HG03064 (cell line): ENCODE results near the gene POU4F2.

Source experiments
- ATAC-seq: cut with Tn5 transposase; IDR thresholded peaks from one replicate; pipeline ENCODE4 v1.9.1; 2021; ENCODE audit warnings: low read depth; ENCODE audit not compliant: unreplicated experiment

POU4F2 gene, protein sequence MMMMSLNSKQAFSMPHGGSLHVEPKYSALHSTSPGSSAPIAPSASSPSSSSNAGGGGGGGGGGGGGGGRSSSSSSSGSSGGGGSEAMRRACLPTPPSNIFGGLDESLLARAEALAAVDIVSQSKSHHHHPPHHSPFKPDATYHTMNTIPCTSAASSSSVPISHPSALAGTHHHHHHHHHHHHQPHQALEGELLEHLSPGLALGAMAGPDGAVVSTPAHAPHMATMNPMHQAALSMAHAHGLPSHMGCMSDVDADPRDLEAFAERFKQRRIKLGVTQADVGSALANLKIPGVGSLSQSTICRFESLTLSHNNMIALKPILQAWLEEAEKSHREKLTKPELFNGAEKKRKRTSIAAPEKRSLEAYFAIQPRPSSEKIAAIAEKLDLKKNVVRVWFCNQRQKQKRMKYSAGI

DNA sequence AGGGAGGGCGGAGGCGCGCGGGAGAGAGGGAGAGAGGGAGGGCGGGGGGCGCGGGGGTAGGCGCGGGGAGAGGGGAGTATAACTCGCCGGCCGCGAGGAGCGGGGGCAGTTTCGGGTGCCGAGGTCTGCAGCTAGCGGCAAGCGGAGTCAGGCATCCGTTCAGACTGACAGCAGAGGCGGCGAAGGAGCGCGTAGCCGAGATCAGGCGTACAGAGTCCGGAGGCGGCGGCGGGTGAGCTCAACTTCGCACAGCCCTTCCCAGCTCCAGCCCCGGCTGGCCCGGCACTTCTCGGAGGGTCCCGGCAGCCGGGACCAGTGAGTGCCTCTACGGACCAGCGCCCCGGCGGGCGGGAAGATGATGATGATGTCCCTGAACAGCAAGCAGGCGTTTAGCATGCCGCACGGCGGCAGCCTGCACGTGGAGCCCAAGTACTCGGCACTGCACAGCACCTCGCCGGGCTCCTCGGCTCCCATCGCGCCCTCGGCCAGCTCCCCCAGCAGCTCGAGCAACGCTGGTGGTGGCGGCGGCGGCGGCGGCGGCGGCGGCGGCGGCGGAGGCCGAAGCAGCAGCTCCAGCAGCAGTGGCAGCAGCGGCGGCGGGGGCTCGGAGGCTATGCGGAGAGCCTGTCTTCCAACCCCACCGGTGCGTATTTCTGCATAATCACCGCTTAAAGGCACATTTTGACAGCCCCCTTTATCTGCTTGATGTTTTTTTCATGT, at the start of gene POU4F2:
POU4F2 (plus strand) TSS at position 108 of the 720 bp plus-strand sequence; CDS start at position 356, 248 bp downstream.
- ATAC-seq = no peak

DNA sequence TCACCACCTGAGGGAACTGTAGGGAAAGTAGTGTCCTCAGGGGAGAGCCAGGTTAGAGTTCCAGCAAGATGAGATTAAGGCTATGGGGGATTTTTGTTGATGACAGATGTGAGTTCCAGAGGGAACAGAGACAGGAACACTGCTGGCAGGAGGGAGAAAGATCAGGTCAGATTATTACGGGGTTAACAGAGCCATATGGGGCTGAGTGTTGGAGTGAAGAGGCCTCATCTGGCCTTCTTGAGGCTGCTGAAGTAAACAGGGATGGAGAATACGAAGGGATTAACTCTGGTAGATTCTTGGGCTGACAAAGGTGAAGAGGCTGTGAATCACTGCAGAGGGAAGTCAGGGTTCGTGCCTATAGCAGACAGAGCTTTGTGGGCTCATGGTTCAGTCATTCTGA, 47.9 kb upstream of the POU4F2 start:
- no peak for ATAC-seq

DNA sequence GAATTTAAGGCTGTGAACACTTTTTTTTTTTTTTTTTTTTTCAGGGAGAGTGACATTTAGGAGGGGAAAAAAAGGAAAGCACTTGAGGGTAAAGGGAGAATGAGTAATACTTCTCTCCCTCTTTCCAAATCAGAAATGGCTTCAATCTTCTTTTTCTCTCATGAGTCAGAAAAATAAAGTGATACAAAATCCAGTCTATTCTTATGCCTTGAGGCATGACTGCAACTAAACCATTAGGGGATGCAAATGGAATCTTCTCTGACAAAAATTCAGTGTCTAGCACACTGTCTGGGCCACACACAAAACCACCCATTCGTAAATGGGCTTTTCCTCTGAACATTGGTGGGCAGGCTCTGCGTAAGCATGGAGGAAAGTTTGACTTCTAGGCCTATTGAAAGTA, 46.7 kb upstream of the POU4F2 start:
- ATAC-seq = no peak

DNA sequence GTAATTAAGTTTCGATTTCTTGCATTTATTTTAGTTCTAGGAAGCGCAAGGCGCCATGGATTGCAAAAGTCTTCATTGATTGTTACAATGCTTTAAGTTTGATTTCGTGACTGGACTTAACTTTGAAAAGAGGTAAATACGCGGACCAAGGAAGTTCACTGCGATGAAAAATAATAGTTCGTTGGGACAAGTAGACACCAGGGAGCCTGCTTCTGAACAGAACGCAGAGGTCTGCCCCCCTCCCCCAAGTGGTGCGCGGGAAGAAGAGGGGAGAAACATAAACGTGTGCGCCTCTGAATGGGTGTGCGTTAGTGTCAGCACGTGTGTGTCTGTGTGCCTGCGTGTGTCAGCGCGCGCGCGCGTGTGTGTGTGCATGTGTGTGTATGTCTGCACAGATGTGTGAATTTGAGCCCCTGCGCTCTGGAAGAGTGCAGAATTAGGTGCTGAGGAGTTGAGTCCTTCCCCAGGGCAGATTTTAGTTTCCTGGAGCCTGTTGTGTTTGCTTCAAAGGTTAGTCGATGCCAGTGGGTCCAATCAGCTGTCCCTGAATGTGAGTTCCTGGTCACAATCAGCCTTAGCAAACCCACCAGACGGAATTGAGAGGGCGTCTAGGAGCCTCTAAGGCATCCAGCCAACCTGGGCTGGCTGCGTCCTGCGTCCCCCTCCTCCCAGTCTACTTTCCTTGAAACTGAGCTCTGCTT, 5.8 kb upstream of the POU4F2 start:
- no peak for ATAC-seq

DNA sequence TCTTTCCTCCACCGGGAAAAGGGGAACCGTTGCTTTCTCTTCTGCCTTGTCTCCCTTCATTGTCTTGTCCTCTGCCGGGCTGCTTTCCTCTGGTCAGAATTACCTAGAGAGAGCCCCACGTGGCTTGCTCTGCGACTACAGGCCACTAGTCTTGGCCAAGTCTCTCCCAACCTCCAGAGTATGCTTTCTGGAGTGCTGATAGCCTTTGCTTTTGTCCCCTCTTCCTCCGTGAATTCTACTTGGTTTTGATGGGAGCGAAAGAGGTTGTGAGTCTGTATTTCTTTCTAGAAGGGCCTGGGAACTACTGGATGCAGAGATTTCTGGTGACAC, 5.3 kb upstream of the POU4F2 start:
- ATAC-seq = no peak

DNA sequence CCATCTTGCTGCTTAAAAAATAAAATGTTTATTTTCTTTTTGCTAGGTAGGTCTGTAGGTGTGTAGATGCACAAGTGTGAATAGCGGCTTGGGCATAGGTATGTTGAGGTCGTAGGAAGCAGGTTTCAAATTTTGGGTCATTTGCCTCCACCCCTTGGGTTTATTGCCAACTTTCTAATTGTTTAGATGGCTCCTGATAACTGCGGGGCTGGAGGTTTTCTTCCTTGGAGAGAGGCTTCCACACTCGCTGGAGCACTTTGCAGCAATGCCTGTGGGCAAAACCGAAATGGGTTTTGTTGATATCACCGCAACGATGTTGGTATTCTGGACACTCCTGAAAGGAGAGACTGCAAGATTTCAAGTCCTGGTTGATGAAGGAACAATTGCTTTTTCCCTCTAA, 3.9 kb upstream of the POU4F2 start:
- ATAC-seq = no peak

DNA sequence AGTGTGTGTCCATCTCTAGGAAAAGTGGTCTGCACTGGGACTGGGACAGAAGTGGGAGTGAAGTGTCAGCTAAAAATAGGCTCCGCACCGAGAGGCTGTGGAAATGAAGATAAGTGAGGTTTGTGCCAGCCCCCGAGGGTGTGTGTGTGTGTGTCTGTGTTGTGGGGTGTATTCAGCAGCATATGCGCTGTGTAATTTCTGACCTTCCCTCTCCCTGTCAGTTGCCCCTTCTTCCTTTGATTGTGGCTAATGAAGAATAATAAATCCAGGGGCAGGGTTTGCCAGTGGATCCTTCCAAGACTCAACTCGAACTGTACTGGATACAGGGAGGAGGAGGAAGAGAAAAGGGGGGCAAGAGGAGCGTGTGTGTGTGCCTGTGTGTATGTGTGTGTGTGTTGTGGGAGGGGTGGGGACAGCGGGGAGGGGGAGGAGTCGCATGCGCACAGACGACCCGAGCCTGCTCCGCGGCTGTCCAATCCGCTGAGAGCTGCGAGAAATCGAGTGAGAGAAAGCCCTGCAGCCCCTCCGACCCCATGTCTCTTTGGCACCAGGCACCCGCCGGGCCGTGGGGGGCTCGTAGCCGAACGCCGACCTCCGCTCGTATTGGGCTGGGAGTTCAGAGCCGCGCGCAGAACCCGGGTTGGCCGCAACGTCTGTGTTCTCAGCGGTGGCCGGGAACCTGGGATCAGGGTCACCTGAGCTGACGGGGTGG, 916 bp upstream of the POU4F2 start:
- no peak for ATAC-seq

DNA sequence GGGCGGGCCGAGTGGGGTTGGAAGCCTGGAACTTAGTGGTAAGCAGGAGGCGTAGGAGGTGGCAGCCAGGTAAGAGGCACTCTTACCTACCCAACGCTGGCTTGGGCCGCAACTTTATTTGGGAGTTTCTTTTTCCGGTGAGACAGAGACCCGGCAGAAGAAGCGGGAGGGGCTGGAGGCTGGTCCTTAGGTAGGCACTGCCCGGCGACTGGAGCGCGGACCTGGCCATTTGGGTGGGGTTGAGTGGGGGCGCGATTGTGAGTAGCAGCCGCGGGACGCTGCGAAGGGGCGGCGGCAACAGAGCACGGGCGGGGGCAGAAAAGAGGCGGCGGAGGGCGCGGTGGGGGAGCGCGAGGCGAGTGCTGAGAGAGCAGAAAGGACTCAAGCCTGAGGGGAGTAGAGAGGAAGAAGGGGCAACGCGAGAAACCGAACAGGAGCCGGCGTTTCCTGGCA, 334 bp upstream of the POU4F2 start:
- ATAC-seq = no peak

DNA sequence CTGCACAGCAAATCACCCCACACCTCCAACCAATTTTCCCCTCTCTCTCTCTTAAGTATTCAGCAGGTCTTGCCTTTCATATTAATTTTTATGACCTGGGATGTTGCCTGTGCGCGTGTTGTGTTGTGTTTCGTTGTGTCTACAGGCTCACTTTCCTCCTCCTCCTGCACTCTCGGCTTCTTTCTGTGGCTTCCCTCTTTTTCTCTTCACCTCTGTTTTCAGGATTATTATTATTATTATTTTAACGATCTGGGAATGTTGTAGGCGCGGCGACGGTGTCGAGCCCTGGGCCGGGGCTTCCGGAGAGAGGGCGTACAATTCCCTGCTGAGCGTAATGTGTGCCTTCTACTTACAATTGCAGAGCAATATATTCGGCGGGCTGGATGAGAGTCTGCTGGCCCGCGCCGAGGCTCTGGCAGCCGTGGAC, 826 bp downstream of the POU4F2 start:
- ATAC-seq = no peak

DNA sequence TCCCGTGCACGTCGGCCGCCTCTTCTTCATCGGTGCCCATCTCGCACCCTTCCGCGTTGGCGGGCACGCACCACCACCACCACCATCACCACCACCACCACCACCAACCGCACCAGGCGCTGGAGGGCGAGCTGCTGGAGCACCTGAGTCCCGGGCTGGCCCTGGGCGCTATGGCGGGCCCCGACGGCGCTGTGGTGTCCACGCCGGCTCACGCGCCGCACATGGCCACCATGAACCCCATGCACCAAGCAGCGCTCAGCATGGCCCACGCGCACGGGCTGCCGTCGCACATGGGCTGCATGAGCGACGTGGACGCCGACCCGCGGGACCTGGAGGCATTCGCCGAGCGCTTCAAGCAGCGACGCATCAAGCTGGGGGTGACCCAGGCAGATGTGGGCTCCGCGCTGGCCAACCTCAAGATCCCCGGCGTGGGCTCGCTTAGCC, 1.4 kb downstream of the POU4F2 start:
- no peak for ATAC-seq

DNA sequence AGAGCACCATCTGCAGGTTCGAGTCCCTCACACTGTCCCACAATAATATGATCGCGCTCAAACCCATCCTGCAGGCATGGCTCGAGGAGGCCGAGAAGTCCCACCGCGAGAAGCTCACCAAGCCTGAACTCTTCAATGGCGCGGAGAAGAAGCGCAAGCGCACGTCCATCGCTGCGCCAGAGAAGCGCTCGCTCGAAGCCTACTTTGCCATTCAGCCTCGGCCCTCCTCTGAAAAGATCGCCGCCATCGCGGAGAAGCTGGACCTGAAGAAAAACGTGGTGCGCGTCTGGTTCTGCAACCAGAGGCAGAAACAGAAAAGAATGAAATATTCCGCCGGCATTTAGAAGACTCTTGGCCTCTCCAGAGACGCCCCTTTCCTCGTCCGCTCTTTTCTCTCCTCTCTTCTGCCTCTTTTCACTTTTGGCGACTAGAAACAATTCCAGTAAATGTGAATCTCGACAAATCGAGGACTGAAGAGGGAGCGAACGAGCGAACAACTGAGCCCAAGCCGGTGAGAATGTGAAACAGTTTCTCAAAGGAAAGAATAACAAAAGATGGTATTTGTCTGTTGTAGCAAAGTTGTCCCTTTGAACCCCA, 1.9 kb downstream of the POU4F2 start:
- no peak for ATAC-seq

DNA sequence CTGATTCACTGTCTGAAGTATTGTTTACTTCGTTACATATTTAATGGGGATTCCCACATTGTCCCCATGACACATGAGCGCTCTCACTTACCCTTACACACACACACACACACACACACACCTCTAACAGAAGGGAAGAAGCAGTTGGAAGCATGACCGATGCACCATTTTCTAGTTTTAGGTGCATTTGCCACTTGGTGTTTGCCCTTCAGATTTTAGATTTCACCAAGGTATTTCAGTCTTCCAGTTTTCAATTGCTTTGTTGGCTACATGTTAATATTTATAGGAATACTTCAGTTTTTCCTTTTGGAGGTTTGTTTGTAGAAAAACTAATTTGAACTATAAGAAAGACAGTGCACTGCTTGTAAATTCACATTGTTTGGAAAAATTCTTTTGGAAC, 3.1 kb downstream of the POU4F2 start:
- ATAC-seq = no peak

DNA sequence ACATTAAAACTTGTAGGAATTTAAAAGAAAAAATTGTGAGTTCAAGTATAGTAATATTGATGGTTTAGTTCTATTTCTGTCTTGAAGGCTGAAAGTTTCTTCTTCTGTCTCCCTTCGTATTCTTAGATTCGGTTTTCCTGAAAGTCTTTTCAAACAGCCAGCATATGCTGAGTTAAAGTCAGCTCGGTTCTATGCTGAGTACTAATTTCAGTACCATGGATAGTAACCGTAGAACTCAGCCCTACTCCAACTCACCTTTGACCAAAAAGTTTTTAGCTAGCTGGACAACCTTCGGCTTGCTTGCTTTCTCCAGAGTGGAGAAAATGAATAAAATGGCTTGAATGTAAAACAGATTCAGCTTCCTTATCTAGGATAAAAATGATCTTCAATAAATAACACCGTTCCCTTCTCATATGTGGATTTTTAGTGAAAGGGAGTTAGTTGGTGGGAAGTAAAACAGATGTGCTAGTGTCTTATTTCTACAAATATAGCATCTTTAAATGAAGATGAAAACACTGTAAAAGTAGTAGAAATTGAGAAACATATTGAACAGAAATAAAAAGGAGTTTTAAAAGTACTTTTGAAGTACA, 5.2 kb downstream of the POU4F2 start:
- no peak for ATAC-seq

DNA sequence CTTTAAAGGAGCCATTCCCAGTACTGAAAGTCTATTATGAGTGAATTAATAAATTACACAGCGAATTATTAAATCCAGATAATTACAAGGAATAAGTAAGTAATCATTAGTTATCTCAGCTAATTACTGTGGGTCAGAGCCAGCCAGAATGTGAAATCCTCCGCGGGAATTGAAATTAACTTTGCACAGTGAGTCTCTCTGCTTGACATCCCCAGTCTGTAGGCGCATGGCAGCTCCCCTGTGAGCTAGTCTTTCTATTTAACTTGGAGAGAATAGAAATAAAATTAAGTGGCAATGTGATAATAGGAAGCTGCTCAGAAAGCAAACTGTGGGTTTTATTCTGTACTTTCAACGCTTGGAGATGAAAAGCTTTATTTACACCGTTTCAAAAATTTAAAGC, 7.2 kb downstream of the POU4F2 start:
- no peak for ATAC-seq

DNA sequence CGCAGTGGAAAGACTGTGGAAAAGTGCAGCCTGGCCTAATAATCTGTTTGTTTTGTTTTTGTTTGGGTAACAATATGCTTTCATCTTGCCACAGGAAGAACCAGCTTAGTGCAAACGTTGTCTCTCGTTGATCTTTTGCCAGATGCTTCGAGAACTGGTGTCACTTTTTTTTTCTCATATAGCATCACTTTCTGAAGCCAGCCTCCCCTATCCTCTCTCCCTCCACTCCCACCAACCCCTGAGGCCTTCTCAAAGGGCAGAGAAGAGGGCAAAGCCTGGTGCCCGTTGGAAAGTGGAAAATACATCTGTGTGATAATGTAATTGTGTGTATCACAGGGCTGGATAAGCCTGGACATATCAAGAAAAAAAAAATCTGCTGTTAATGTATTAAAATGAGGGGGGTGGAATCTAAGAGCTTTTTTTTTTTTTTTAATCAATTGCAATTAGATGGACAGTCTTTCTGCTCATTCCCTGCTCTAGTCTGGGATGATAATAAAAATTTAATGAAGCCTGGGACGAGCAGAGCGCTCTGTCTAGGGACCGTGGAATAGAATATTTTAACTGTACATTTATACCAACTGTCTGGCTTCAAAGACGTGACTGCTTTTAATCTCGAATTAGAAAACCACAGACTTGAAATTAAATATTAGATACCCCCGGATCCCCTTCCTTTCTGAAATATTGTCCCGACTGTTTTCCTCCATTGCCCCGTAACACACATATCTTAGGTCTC, 8.1 kb downstream of the POU4F2 start:
- no peak for ATAC-seq

DNA sequence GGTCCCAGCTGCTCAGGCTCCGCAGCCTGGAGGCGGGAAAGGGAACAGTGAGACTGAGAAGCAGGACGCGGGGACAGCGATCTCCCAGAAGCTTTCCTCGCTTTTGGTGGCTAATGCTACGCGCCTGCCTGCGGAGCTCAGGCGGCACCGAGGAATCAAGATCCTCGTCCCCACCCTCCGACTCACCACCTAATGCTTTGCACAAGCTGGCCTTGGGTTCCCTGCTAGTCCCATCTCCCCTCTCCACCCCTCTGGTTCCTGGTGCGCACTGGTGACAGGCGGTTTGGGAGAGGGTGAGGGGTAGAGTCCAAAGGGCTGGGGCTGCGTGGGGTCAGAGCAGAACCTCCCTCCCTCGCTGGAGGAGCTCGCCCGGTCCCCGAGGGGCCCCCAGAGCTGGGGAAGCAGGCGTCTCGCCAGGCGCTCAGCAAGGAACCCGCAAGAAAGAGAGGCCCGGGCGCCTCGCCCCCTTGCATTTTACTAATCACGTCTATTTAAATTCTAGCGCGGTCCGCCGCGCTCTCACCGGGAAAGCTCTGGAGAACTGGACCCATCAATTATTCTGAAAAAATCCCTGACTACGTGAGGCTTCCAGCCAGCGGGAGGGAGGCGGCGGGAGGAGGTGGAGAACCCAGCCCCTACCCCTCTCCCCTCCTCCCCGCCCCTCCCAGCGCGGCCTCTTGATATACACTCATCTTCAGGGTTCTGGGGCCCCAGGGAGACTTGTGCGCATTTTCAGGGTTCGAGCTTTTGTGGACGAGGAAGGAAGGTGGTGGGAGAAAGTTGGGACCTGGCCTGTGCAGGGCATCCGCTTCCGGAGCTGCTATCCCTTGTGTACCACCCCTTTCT, 9.1 kb downstream of the POU4F2 start:
- ATAC-seq = no peak

DNA sequence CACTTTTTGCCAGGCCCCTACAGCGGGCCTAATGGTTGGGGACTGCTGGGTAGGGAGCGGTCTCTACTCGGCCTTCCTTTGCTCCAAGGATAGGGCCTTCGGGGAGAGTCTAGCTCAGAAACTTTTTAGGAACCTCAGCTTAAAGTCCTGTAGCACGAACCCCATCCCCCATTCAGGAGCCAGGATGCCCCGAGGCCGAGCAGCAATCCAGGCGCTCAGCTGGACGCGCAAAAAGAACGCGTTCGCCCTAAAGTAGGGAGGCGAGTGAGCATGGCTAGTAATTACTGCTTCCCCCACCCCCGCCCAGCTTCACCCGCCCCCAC, 9.7 kb downstream of the POU4F2 start:
- ATAC-seq = no peak

DNA sequence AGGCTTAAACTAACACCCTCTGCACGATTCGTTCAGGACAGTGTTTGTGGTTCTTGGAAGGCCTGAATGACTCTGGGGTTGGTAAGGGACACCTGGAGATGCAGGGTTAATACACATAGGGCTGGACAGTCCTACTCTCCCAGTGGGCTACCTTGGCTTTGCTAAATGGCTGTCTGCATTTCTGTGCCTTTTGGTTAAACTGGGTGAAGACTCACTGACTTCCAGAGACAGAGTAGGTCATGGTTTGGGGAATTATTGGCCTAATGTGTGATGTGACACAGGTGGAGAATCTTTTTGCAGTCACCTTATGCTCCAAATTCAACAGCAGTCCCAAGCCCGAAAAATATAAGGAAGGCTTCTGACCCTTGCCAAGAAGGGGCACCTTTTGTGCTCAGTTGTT, 10.5 kb downstream of the POU4F2 start:
- no peak for ATAC-seq

DNA sequence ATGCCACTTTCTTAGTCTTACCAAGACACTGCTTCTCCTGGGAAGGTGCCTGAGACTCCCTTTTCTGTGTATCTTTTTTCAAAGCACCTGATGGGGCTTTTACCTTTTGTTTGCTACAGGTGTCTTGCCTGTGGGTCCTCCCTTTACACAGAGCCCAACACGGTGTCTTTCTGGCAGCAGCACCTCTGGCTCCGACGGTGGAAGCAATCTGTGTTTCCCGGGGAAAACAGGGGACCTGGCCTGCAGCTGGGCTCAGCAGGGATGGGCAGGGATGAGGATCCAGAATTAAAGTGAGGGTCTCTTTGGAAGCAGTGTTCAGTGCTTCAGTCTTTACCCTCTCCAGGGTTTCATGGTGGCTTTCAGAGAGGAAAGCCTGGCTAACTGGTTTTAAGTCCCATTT, 11.3 kb downstream of the POU4F2 start:
- ATAC-seq = no peak
